GM23338 (cell line): Measurements from ENCODE around the gene S100A16. TPM values are rescaled to one million over a fixed set of nuclear protein-coding genes. Genes with fewer than 3 reads are reported as not detected.

Experiments used
- ATAC-seq: fragments of 200-7000 bp; cut with Tn5 transposase; 3 replicates; pipeline ENCODE4 v1.9.1; 2020
- DNase-seq: peaks from one replicate; pipeline ENCODE4 v3.0.0-alpha.2; 2015; ENCODE audit warnings: low spot score
- H2AFZ ChIP-seq: fragments of 200-600 bp; sonication (generic); 2 replicates; pipeline ENCODE4 v1.8.0; 2016; ENCODE audit warnings: antibody characterized with exemption, mild to moderate bottlenecking, moderate library complexity
- H3F3A ChIP-seq: fragments of 200-600 bp; sonication (generic); replicated peaks from 2 replicates; pipeline ENCODE4 v1.8.0; 2017; ENCODE audit warnings: antibody characterized with exemption, mixed run types, low read depth
- H3K27ac ChIP-seq: fragments of 200-600 bp; sonication (generic); 2 replicates; pipeline ENCODE4 v1.6.1; 2016; ENCODE audit warnings: low read depth
- H3K27me3 ChIP-seq: fragments of 200-600 bp; sonication (generic); 2 replicates; pipeline ENCODE4 v1.8.0; 2016; ENCODE audit warnings: mild to moderate bottlenecking, mixed run types, moderate library complexity; ENCODE audit not compliant: insufficient read depth
- H3K36me3 ChIP-seq: fragments of 200-600 bp; sonication (generic); 2 replicates; pipeline ENCODE4 v1.8.0; 2016; ENCODE audit warnings: mild to moderate bottlenecking; ENCODE audit not compliant: insufficient read depth
- H3K4me1 ChIP-seq: fragments of 200-600 bp; sonication (generic); 2 replicates; pipeline ENCODE4 v1.8.0; 2016; ENCODE audit warnings: mild to moderate bottlenecking, moderate library complexity; ENCODE audit not compliant: insufficient read depth
- H3K4me2 ChIP-seq: fragments of 200-600 bp; sonication (generic); 2 replicates; pipeline ENCODE4 v1.7.1; 2017; ENCODE audit warnings: mixed run types
- H3K4me3 ChIP-seq: fragments of 200-600 bp; sonication (generic); 2 replicates; pipeline ENCODE4 v1.6.1; 2016; ENCODE audit warnings: mixed run types
- H3K79me2 ChIP-seq: fragments of 200-600 bp; sonication (generic); replicated peaks from 2 replicates; pipeline ENCODE4 v1.8.0; 2017; ENCODE audit warnings: mild to moderate bottlenecking; ENCODE audit not compliant: insufficient read depth
- H3K9me2 ChIP-seq: fragments of 200-600 bp; sonication (generic); 2 replicates; pipeline ENCODE4 v1.8.0; 2017; ENCODE audit not compliant: insufficient read depth
- H4K20me1 ChIP-seq: fragments of 200-600 bp; sonication (generic); replicated peaks from 2 replicates; pipeline ENCODE4 v1.8.0; 2017; ENCODE audit warnings: mild to moderate bottlenecking; ENCODE audit not compliant: insufficient read depth
- H3K27ac Mint-ChIP-seq: 2 replicates; pipeline ENCODE4 v1.8.0; 2020; ENCODE audit warnings: inconsistent platforms, mild to moderate bottlenecking, moderate library complexity, mixed read lengths
- H3K27me3 Mint-ChIP-seq: 3 replicates; pipeline ENCODE4 v1.8.0; 2022; ENCODE audit warnings: low read depth, mild to moderate bottlenecking, moderate library complexity, mixed read lengths, inconsistent platforms; ENCODE audit not compliant: insufficient read depth, poor library complexity
- H3K36me3 Mint-ChIP-seq: 3 replicates; pipeline ENCODE4 v1.8.0; 2021; ENCODE audit warnings: low read depth, mild to moderate bottlenecking, inconsistent platforms, moderate library complexity, mixed read lengths
- H3K4me1 Mint-ChIP-seq: 3 replicates; pipeline ENCODE4 v1.8.0; 2020; ENCODE audit warnings: mild to moderate bottlenecking, inconsistent platforms, mixed read lengths
- H3K4me3 Mint-ChIP-seq: 3 replicates; pipeline ENCODE4 v1.8.0; 2021; ENCODE audit warnings: moderate library complexity, mild to moderate bottlenecking, inconsistent platforms, mixed read lengths
- H3K9me3 Mint-ChIP-seq: 3 replicates; pipeline ENCODE4 v1.8.0; 2020; ENCODE audit warnings: moderate library complexity, mild to moderate bottlenecking, inconsistent platforms, mixed read lengths
- CREB1 ChIP-seq: fragments of 250-450 bp; sonication (Bioruptor Pico); IDR thresholded peaks from 2 replicates; pipeline ENCODE4 v1.5.0; 2020; ENCODE audit warnings: low read depth, mild to moderate bottlenecking, moderate library complexity
- EZH2 ChIP-seq: fragments of 200-600 bp; sonication (generic); IDR thresholded peaks from one replicate; pipeline ENCODE4 v1.8.0; 2017; ENCODE audit warnings: antibody characterized with exemption, mild to moderate bottlenecking, low read depth; ENCODE audit not compliant: unreplicated experiment
- EZH2phosphoT487 ChIP-seq: fragments of 200-600 bp; sonication (generic); IDR thresholded peaks from one replicate; pipeline ENCODE4 v1.8.1; 2018; ENCODE audit warnings: antibody characterized with exemption; ENCODE audit not compliant: unreplicated experiment
- JUNB ChIP-seq: IDR thresholded peaks from one replicate; pipeline ENCODE4 v1.6.1; 2016; ENCODE audit warnings: antibody characterized with exemption; ENCODE audit not compliant: unreplicated experiment
- NANOG ChIP-seq: IDR thresholded peaks from 2 replicates; pipeline ENCODE4 v1.6.1; 2016; ENCODE audit warnings: antibody characterized with exemption, borderline replicate concordance
- STAT1 ChIP-seq: IDR thresholded peaks from one replicate; pipeline ENCODE4 v1.6.1; 2016; ENCODE audit warnings: antibody characterized with exemption; ENCODE audit not compliant: unreplicated experiment
- ZNF114 ChIP-seq: fragments of 250-450 bp; sonication (Bioruptor Pico); IDR thresholded peaks from 2 replicates; pipeline ENCODE4 v1.5.0; 2020; ENCODE audit warnings: mild to moderate bottlenecking, moderate library complexity
- ZNF331 ChIP-seq: fragments of 250-450 bp; sonication (Bioruptor Pico); IDR thresholded peaks from 2 replicates; pipeline ENCODE4 v1.5.0; 2020; ENCODE audit warnings: low read depth, mild to moderate bottlenecking, moderate library complexity
- polyA plus RNA-seq: library from polyadenylated mRNA; unstranded; fragments of >200 nt; fragmentation: Nextera tagmentation; extraction: Ambion mirVana; gene quantifications from 2 replicates; pipeline ENCODE4 v1.2.1, GENCODE V29; 2016
- total RNA-seq: library from RNA; depleted of rRNA; stranded (reverse); fragments of >200 nt; shearing (Covaris generic); gene quantifications from 2 replicates; pipeline ENCODE4 v1.2.3, GENCODE V29; 2014
- TF ChIP-seq, protein P1 (sequence below): IDR thresholded peaks from one replicate; pipeline ENCODE4 v1.6.1; 2018; ENCODE audit warnings: antibody characterized with exemption; ENCODE audit not compliant: unreplicated experiment
- TF ChIP-seq, protein P2 (sequence below): IDR thresholded peaks from 2 replicates; pipeline ENCODE4 v1.6.1; 2016; ENCODE audit warnings: antibody characterized with exemption
- TF ChIP-seq, protein P3 (sequence below), 2 experiments: fragments of 200-600 bp in 1 of 2; sonication (generic) in 1 of 2; conservative IDR thresholded peaks; 2 replicates each; pipeline versions ENCODE4 v1.5.1 to v1.6.1; 2016 to 2017; ENCODE audit warnings: antibody characterized with exemption in 2 of 2, low read depth in 2 of 2, mild to moderate bottlenecking in 2 of 2, moderate library complexity in 1 of 2
- TF ChIP-seq, protein P4 (sequence below): fragments of 250-450 bp; sonication (Bioruptor Pico); IDR thresholded peaks from 2 replicates; pipeline ENCODE4 v1.5.0; 2020; ENCODE audit warnings: mild to moderate bottlenecking, moderate library complexity

Gene S100A16
- total and polyA plus RNA-seq, 2 experiments from 2014 or later = 13.0 to 20.4 TPM

DNA sequence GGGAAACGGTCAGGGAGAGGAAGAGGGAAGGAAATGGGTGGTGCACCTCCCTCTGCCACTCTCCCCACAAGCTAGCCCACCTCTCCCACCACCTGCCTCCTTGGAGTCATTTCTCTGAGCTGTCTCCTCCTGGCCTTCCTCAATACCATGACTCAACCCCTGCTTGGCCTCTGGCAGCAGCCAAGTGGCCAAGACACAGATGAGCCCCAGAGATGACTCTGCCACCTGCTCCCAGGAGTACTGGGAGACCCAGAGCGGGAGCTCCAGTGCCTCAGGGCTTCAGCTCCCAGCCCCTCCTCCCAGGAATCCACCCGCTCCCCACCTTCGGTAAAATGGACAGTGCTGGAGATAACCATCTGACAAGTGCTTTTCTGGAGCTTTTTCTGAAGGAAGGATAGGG lies 2.6 kb downstream of the S100A16 start:
- no peak for DNase-seq
- Mint-ChIP-seq H3K27me3 (peaks cover 13% of the 10 kb centered on the region), H3K4me1 (peaks cover 52% of the 10 kb centered on the region), H3K4me3 (no peak overlapping the region), H3K27ac (no peak overlapping the region), H3K9me3 (no peaks in the 10 kb centered on the region), H3K36me3 (no peaks in the 10 kb centered on the region; the same call in 1 of the 3 replicates)
- ATAC-seq = no peak
- peaks cover 43% of the 10 kb centered on the region for H3K4me1 ChIP-seq
- no peaks in the 10 kb centered on the region for H3K27me3 ChIP-seq
- no peaks in the 10 kb centered on the region for H3K36me3 ChIP-seq
- TF ChIP-seq ZNF331 (CRISPR knock-in tag) (no peak), ZNF114 (CRISPR knock-in tag) (no peak), NANOG (no peak), JUNB (no peak), CREB1 (no peak), EZH2 (no peak), EZH2phosphoT487 (no peak), STAT1 (no peak)
- TF ChIP-seq, protein P1, sequence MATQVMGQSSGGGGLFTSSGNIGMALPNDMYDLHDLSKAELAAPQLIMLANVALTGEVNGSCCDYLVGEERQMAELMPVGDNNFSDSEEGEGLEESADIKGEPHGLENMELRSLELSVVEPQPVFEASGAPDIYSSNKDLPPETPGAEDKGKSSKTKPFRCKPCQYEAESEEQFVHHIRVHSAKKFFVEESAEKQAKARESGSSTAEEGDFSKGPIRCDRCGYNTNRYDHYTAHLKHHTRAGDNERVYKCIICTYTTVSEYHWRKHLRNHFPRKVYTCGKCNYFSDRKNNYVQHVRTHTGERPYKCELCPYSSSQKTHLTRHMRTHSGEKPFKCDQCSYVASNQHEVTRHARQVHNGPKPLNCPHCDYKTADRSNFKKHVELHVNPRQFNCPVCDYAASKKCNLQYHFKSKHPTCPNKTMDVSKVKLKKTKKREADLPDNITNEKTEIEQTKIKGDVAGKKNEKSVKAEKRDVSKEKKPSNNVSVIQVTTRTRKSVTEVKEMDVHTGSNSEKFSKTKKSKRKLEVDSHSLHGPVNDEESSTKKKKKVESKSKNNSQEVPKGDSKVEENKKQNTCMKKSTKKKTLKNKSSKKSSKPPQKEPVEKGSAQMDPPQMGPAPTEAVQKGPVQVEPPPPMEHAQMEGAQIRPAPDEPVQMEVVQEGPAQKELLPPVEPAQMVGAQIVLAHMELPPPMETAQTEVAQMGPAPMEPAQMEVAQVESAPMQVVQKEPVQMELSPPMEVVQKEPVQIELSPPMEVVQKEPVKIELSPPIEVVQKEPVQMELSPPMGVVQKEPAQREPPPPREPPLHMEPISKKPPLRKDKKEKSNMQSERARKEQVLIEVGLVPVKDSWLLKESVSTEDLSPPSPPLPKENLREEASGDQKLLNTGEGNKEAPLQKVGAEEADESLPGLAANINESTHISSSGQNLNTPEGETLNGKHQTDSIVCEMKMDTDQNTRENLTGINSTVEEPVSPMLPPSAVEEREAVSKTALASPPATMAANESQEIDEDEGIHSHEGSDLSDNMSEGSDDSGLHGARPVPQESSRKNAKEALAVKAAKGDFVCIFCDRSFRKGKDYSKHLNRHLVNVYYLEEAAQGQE = no peak
- TF ChIP-seq, protein P2, sequence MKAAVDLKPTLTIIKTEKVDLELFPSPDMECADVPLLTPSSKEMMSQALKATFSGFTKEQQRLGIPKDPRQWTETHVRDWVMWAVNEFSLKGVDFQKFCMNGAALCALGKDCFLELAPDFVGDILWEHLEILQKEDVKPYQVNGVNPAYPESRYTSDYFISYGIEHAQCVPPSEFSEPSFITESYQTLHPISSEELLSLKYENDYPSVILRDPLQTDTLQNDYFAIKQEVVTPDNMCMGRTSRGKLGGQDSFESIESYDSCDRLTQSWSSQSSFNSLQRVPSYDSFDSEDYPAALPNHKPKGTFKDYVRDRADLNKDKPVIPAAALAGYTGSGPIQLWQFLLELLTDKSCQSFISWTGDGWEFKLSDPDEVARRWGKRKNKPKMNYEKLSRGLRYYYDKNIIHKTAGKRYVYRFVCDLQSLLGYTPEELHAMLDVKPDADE = no peak
- TF ChIP-seq, protein P3, sequence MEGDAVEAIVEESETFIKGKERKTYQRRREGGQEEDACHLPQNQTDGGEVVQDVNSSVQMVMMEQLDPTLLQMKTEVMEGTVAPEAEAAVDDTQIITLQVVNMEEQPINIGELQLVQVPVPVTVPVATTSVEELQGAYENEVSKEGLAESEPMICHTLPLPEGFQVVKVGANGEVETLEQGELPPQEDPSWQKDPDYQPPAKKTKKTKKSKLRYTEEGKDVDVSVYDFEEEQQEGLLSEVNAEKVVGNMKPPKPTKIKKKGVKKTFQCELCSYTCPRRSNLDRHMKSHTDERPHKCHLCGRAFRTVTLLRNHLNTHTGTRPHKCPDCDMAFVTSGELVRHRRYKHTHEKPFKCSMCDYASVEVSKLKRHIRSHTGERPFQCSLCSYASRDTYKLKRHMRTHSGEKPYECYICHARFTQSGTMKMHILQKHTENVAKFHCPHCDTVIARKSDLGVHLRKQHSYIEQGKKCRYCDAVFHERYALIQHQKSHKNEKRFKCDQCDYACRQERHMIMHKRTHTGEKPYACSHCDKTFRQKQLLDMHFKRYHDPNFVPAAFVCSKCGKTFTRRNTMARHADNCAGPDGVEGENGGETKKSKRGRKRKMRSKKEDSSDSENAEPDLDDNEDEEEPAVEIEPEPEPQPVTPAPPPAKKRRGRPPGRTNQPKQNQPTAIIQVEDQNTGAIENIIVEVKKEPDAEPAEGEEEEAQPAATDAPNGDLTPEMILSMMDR (conservative IDR thresholded peaks at IDR 0.05; ENCODE audit: low read depth in 2 of 2) = no peak
- TF ChIP-seq, protein P4, sequence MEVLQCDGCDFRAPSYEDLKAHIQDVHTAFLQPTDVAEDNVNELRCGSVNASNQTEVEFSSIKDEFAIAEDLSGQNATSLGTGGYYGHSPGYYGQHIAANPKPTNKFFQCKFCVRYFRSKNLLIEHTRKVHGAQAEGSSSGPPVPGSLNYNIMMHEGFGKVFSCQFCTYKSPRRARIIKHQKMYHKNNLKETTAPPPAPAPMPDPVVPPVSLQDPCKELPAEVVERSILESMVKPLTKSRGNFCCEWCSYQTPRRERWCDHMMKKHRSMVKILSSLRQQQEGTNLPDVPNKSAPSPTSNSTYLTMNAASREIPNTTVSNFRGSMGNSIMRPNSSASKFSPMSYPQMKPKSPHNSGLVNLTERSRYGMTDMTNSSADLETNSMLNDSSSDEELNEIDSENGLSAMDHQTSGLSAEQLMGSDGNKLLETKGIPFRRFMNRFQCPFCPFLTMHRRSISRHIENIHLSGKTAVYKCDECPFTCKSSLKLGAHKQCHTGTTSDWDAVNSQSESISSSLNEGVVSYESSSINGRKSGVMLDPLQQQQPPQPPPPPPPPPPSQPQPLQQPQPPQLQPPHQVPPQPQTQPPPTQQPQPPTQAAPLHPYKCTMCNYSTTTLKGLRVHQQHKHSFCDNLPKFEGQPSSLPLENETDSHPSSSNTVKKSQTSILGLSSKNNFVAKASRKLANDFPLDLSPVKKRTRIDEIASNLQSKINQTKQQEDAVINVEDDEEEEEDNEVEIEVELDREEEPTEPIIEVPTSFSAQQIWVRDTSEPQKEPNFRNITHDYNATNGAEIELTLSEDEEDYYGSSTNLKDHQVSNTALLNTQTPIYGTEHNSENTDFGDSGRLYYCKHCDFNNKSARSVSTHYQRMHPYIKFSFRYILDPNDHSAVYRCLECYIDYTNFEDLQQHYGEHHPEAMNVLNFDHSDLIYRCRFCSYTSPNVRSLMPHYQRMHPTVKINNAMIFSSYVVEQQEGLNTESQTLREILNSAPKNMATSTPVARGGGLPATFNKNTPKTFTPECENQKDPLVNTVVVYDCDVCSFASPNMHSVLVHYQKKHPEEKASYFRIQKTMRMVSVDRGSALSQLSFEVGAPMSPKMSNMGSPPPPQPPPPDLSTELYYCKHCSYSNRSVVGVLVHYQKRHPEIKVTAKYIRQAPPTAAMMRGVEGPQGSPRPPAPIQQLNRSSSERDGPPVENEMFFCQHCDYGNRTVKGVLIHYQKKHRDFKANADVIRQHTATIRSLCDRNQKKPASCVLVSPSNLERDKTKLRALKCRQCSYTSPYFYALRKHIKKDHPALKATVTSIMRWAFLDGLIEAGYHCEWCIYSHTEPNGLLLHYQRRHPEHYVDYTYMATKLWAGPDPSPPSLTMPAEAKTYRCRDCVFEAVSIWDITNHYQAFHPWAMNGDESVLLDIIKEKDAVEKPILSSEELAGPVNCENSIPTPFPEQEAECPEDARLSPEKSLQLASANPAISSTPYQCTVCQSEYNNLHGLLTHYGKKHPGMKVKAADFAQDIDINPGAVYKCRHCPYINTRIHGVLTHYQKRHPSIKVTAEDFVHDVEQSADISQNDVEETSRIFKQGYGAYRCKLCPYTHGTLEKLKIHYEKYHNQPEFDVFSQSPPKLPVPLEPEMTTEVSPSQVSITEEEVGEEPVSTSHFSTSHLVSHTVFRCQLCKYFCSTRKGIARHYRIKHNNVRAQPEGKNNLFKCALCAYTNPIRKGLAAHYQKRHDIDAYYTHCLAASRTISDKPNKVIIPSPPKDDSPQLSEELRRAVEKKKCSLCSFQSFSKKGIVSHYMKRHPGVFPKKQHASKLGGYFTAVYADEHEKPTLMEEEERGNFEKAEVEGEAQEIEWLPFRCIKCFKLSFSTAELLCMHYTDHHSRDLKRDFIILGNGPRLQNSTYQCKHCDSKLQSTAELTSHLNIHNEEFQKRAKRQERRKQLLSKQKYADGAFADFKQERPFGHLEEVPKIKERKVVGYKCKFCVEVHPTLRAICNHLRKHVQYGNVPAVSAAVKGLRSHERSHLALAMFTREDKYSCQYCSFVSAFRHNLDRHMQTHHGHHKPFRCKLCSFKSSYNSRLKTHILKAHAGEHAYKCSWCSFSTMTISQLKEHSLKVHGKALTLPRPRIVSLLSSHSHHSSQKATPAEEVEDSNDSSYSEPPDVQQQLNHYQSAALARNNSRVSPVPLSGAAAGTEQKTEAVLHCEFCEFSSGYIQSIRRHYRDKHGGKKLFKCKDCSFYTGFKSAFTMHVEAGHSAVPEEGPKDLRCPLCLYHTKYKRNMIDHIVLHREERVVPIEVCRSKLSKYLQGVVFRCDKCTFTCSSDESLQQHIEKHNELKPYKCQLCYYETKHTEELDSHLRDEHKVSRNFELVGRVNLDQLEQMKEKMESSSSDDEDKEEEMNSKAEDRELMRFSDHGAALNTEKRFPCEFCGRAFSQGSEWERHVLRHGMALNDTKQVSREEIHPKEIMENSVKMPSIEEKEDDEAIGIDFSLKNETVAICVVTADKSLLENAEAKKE (CRISPR knock-in tag) = no peak
- no peaks in the 10 kb centered on the region; the same call in 1 of the 2 replicates for H3F3A ChIP-seq
- no peaks in the 10 kb centered on the region for H4K20me1 ChIP-seq
- H3K27ac ChIP-seq = no peak overlapping the region
- no peak overlapping the region for H3K4me2 ChIP-seq
- no peak overlapping the region for H2AFZ ChIP-seq
- H3K9me2 ChIP-seq = no peaks in the 10 kb centered on the region
- no peak overlapping the region for H3K4me3 ChIP-seq
- no peaks in the 10 kb centered on the region for H3K79me2 ChIP-seq
